ENCODE measurements around the gene SYT15.

- TF ChIP-seq, protein P1, sequence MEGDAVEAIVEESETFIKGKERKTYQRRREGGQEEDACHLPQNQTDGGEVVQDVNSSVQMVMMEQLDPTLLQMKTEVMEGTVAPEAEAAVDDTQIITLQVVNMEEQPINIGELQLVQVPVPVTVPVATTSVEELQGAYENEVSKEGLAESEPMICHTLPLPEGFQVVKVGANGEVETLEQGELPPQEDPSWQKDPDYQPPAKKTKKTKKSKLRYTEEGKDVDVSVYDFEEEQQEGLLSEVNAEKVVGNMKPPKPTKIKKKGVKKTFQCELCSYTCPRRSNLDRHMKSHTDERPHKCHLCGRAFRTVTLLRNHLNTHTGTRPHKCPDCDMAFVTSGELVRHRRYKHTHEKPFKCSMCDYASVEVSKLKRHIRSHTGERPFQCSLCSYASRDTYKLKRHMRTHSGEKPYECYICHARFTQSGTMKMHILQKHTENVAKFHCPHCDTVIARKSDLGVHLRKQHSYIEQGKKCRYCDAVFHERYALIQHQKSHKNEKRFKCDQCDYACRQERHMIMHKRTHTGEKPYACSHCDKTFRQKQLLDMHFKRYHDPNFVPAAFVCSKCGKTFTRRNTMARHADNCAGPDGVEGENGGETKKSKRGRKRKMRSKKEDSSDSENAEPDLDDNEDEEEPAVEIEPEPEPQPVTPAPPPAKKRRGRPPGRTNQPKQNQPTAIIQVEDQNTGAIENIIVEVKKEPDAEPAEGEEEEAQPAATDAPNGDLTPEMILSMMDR (conservative IDR thresholded peaks at IDR 0.05; ENCODE audit: low read depth, low read length) = no peak
- TF ChIP-seq RFX5 (IDR thresholded peaks at IDR 0.05; ENCODE audit: low read depth, low read length) = no peak
- no peak for TF ChIP-seq MAFK (IDR thresholded peaks at IDR 0.05; ENCODE audit: low read depth, low read length)
- TF ChIP-seq BHLHE40 (IDR thresholded peaks at IDR 0.05; ENCODE audit: low read depth, low read length) = no peak
- no peak for TF ChIP-seq MAZ (IDR thresholded peaks at IDR 0.05; ENCODE audit: borderline replicate concordance, low read depth, low read length)
- no peak for TF ChIP-seq POLR2A (IDR thresholded peaks at IDR 0.05; ENCODE audit: low read depth, low read length)
- TF ChIP-seq RAD21 (IDR thresholded peaks at IDR 0.05; ENCODE audit: low read length) = no peak
- no peak for TF ChIP-seq MXI1 (IDR thresholded peaks at IDR 0.05; ENCODE audit: borderline replicate concordance, low read depth, low read length)
- TF ChIP-seq CEBPB (IDR thresholded peaks at IDR 0.05; ENCODE audit: low read depth, low read length) = no peak
- TF ChIP-seq USF2 (IDR thresholded peaks at IDR 0.05; ENCODE audit: low read depth, low read length) = no peak
- TF ChIP-seq, protein P2, sequence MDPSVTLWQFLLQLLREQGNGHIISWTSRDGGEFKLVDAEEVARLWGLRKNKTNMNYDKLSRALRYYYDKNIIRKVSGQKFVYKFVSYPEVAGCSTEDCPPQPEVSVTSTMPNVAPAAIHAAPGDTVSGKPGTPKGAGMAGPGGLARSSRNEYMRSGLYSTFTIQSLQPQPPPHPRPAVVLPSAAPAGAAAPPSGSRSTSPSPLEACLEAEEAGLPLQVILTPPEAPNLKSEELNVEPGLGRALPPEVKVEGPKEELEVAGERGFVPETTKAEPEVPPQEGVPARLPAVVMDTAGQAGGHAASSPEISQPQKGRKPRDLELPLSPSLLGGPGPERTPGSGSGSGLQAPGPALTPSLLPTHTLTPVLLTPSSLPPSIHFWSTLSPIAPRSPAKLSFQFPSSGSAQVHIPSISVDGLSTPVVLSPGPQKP (IDR thresholded peaks at IDR 0.05; ENCODE audit: borderline replicate concordance, low read depth, low read length) = no peak
- no peak for TF ChIP-seq RCOR1 (IDR thresholded peaks at IDR 0.05; ENCODE audit: insufficient replicate concordance, low read length)
- no peak for TF ChIP-seq NFE2L2 (IDR thresholded peaks at IDR 0.05; ENCODE audit: low read depth, low read length)
These were observed 19.7 kb upstream of the SYT15 start for GRCh38 chr10:46559231-46559671.

Data from IMR-90 (cell line).